Measurements from ENCODE around the gene AATK. TPM values are rescaled to one million over a fixed set of nuclear protein-coding genes. Genes with fewer than 3 reads are reported as not detected.

Gene AATK
- polyA plus RNA-seq, 1 donor (not counting 4 experiments of a cell fraction or from before 2014, with no cell fraction given) = 0.16 TPM

- dilution Hi-C loops (cut with MboI; ENCODE audit: extremely low pct_ligation_motif_present, low sequenced_read_pairs) = no loop called here
- Histone ChIP-seq H2AFZ (ENCODE audit: control insufficient read depth, low read length) (no peak overlapping the region), H3K9me3 (ENCODE audit: control insufficient read depth, low read depth, low read length) (no peaks in the 10 kb centered on the region), H3K9ac (ENCODE audit: control insufficient read depth, extremely low read depth, insufficient read depth, low read length) (no peak overlapping the region), H4K20me1 (ENCODE audit: control insufficient read depth, extremely low read depth, insufficient read depth, low read length) (no peaks in the 10 kb centered on the region), H3K36me3 (ENCODE audit: control insufficient read depth in 2 of 2, extremely low read depth in 1 of 2, insufficient read depth in 2 of 2, low read length in 2 of 2) (no peaks in the 10 kb centered on the region), H3K27me3 (ENCODE audit: control insufficient read depth, extremely low read depth, insufficient read depth, low read length) (no peaks in the 10 kb centered on the region), H3K4me1 (ENCODE audit: control insufficient read depth, extremely low read depth, insufficient read depth, low read length) (no peaks in the 10 kb centered on the region), H3K4me2 (ENCODE audit: control insufficient read depth, extremely low read depth, insufficient read depth, low read depth, low read length) (no peak overlapping the region), H3K27ac (ENCODE audit: control insufficient read depth, insufficient read depth, low read length) (no peak overlapping the region), H3K79me2 (ENCODE audit: control insufficient read depth, insufficient read depth, low read length) (no peaks in the 10 kb centered on the region), H3K4me3 (ENCODE audit: control insufficient read depth in 2 of 3, extremely low read depth in 1 of 3, insufficient read depth in 2 of 3, low read depth in 1 of 3, low read length in 3 of 3) (no peak overlapping the region), H3K9me1 (ENCODE audit: control insufficient read depth, extremely low read depth, insufficient read depth, low read length) (no peaks in the 10 kb centered on the region)
- DNase-seq (ENCODE audit: low read depth, low spot score) = no peak
- FAIRE-seq = no peak
- TF ChIP-seq EZH2 (IDR thresholded peaks at IDR 0.05; ENCODE audit: low read length) (no peak), CTCF (optimal IDR thresholded peaks at IDR 0.05 in 1 of 3, IDR thresholded peaks at IDR 0.05 in 1 of 3, conservative IDR thresholded peaks at IDR 0.05 in 1 of 3; ENCODE audit: extremely low read depth in 1 of 3, insufficient read depth in 2 of 3, low read length in 3 of 3) (no peak)
Observed at GRCh38 chr17:81197409-81197795, 31.4 kb upstream of the AATK start.

- no peak for DNase-seq (ENCODE audit: low read depth, low spot score)
- Histone ChIP-seq H3K4me1 (ENCODE audit: control insufficient read depth, extremely low read depth, insufficient read depth, low read length) (no peaks in the 10 kb centered on the region), H3K27ac (ENCODE audit: control insufficient read depth, insufficient read depth, low read length) (no peak overlapping the region), H2AFZ (ENCODE audit: control insufficient read depth, low read length) (no peak overlapping the region), H3K79me2 (ENCODE audit: control insufficient read depth, insufficient read depth, low read length) (no peaks in the 10 kb centered on the region), H3K36me3 (ENCODE audit: control insufficient read depth in 2 of 2, extremely low read depth in 1 of 2, insufficient read depth in 2 of 2, low read length in 2 of 2) (no peaks in the 10 kb centered on the region), H3K4me2 (ENCODE audit: control insufficient read depth, extremely low read depth, insufficient read depth, low read depth, low read length) (no peak overlapping the region), H3K9me1 (ENCODE audit: control insufficient read depth, extremely low read depth, insufficient read depth, low read length) (no peaks in the 10 kb centered on the region), H4K20me1 (ENCODE audit: control insufficient read depth, extremely low read depth, insufficient read depth, low read length) (no peaks in the 10 kb centered on the region), H3K9me3 (ENCODE audit: control insufficient read depth, low read depth, low read length) (no peaks in the 10 kb centered on the region), H3K9ac (ENCODE audit: control insufficient read depth, extremely low read depth, insufficient read depth, low read length) (no peak overlapping the region), H3K4me3 (ENCODE audit: control insufficient read depth in 2 of 3, extremely low read depth in 1 of 3, insufficient read depth in 2 of 3, low read depth in 1 of 3, low read length in 3 of 3) (no peak overlapping the region), H3K27me3 (ENCODE audit: control insufficient read depth, extremely low read depth, insufficient read depth, low read length) (no peaks in the 10 kb centered on the region)
- dilution Hi-C loops (cut with MboI; ENCODE audit: extremely low pct_ligation_motif_present, low sequenced_read_pairs) = no loop called here
- FAIRE-seq = no peak
- TF ChIP-seq CTCF (optimal IDR thresholded peaks at IDR 0.05 in 1 of 3, IDR thresholded peaks at IDR 0.05 in 1 of 3, conservative IDR thresholded peaks at IDR 0.05 in 1 of 3; ENCODE audit: extremely low read depth in 1 of 3, insufficient read depth in 2 of 3, low read length in 3 of 3) (no peak), EZH2 (IDR thresholded peaks at IDR 0.05; ENCODE audit: low read length) (no peak)
Observed at GRCh38 chr17:81196505-81197408, 30.7 kb upstream of the AATK start.

Measured in keratinocyte (primary cell).